K562 (cell line): Measurements from ENCODE around the gene ARAP1. TPM values are rescaled to one million over a fixed set of nuclear protein-coding genes. Genes with fewer than 3 reads are reported as not detected.
A peak's percentile ranks its signal among the peaks of the same experiment; 100 is the strongest.

ENCODE experiments used
- ATAC-seq: fragments of 200-7000 bp; cut with Tn5 transposase; 3 replicates; pipeline ENCODE4 v1.9.1; 2020; ENCODE audit warnings: moderate library complexity
- BruUV-seq: library from RNA; stranded (reverse); fragments of 400-500 nt; replicated peaks from 2 replicates; lab custom pipeline; 2021; lab: Mats Ljungman, UMichigan
- CTCF ChIA-PET: fragments of 300-600 bp; formaldehyde crosslinking; extraction: SDS; loops from one replicate; lab custom pipeline; 2021; ENCODE audit warnings: low intra/inter-chr PET ratio; lab: Yijun Ruan, JAX
- POLR2A ChIA-PET: fragments of 300-600, 350-650 bp; sonication (Branson Sonifier 250); formaldehyde crosslinking; extraction: SDS; loops from one replicate; lab custom pipeline; 2021; ENCODE audit warnings: antibody characterized with exemption, inconsistent platforms; lab: Yijun Ruan, JAX
- DNase-seq, 4 experiments: peaks; one replicate each; pipeline versions ENCODE4 v3.0.0 to v3.0.0-alpha.2; 2011 to 2018; ENCODE audit warnings: low spot score in 3 of 4, mixed read lengths in 3 of 4; ENCODE audit errors: extremely low read depth in 1 of 4
- FAIRE-seq: peaks from 2 replicates; lab custom pipeline; 2011; peaks lifted over from hg19 to GRCh38; lab: Jason Lieb, UNC
- H2AFZ ChIP-seq: 2 replicates; pipeline ENCODE4 v1.6.0; 2011; ENCODE audit warnings: low read depth, low read length, control low read depth, inconsistent platforms
- H3K27ac ChIP-seq: fragments of 200-600 bp; 3 replicates; pipeline ENCODE4 v1.8.0; 2011; ENCODE audit warnings: low read depth, mild to moderate bottlenecking, control low read depth, inconsistent platforms, low read length, moderate library complexity, mixed read lengths; ENCODE audit errors: extremely low read depth
- H3K27me3 ChIP-seq, 2 experiments: fragments of 300-600 bp in 1 of 2; 2 replicates in 1 of 2; 3 replicates in 1 of 2; pipeline versions ENCODE4 v1.6.0 to v1.8.0; 2011; ENCODE audit warnings: inconsistent platforms in 2 of 2, low read length in 2 of 2, mild to moderate bottlenecking in 1 of 2, mixed read lengths in 1 of 2, moderate library complexity in 1 of 2; ENCODE audit not compliant: control insufficient read depth in 2 of 2, insufficient read depth in 2 of 2
- H3K36me3 ChIP-seq: fragments of 300-600 bp; 3 replicates; pipeline ENCODE4 v1.8.0; 2011; ENCODE audit warnings: mild to moderate bottlenecking, low read length, inconsistent platforms; ENCODE audit not compliant: control insufficient read depth, insufficient read depth
- H3K4me1 ChIP-seq, 2 experiments: fragments of 200-600 bp in 1 of 2; replicated peaks in 1 of 2; 2 replicates in 1 of 2; 3 replicates in 1 of 2; pipeline versions ENCODE4 v1.5.1 to v1.8.0; 2011; ENCODE audit warnings: inconsistent platforms in 2 of 2, low read length in 2 of 2, mild to moderate bottlenecking in 1 of 2, mixed read lengths in 1 of 2, moderate library complexity in 1 of 2; ENCODE audit not compliant: control insufficient read depth in 2 of 2, insufficient read depth in 2 of 2
- H3K4me2 ChIP-seq: 2 replicates; pipeline ENCODE4 v1.6.1; 2011; ENCODE audit warnings: low read length, control low read depth, inconsistent platforms, mixed read lengths; ENCODE audit not compliant: insufficient read depth
- H3K4me3 ChIP-seq: fragments of 200-600 bp; sonication (generic), shearing (Covaris generic); 2 replicates; pipeline ENCODE4 v1.5.1; 2016; ENCODE audit warnings: control low read depth, inconsistent platforms
- H3K79me2 ChIP-seq: fragments of 200-600 bp; 3 replicates; pipeline ENCODE4 v1.8.0; 2011; ENCODE audit warnings: low read length, inconsistent platforms; ENCODE audit not compliant: control insufficient read depth, insufficient read depth
- H3K9ac ChIP-seq, 2 experiments: 2 replicates each; pipeline versions ENCODE4 v1.6.0 to v1.6.1; 2011; ENCODE audit warnings: low read depth in 2 of 2, low read length in 2 of 2, control low read depth in 1 of 2, inconsistent platforms in 1 of 2, mild to moderate bottlenecking in 1 of 2, mixed read lengths in 1 of 2; ENCODE audit not compliant: insufficient read depth in 1 of 2
- H3K9me1 ChIP-seq: one replicate; pipeline ENCODE4 v1.6.0; 2011; ENCODE audit warnings: inconsistent platforms, mild to moderate bottlenecking, low read length, moderate library complexity; ENCODE audit not compliant: control insufficient read depth, insufficient read depth
- H3K9me3 ChIP-seq: replicated peaks from 2 replicates; pipeline ENCODE4 v1.5.1; 2011; ENCODE audit warnings: low read depth, low read length, inconsistent platforms; ENCODE audit not compliant: control insufficient read depth, insufficient read depth
- H4K20me1 ChIP-seq: replicated peaks from 2 replicates; pipeline ENCODE4 v1.6.1; 2011; ENCODE audit warnings: low read length, inconsistent platforms, mixed read lengths; ENCODE audit not compliant: control insufficient read depth, insufficient read depth
- CTCF ChIP-seq, 3 experiments: IDR thresholded peaks in 2 of 3; conservative IDR thresholded peaks in 1 of 3; 2 replicates each; pipeline ENCODE4 v1.5.1; 2011 to 2012; ENCODE audit warnings: low read length in 3 of 3, mild to moderate bottlenecking in 3 of 3, control low read depth in 2 of 3, improper control_type of control experiment in 1 of 3, inconsistent platforms in 1 of 3, low read depth in 1 of 3, mixed read lengths in 1 of 3, moderate library complexity in 1 of 3; ENCODE audit not compliant: insufficient read depth in 2 of 3
- DPF2 ChIP-seq: fragments of 450-650 bp; IDR thresholded peaks from 2 replicates; pipeline ENCODE4 v1.6.1; 2016
- FOSL1 ChIP-seq: fragments of 200-800 bp; sonication (Bioruptor generic); conservative IDR thresholded peaks from 2 replicates; pipeline ENCODE4 v1.6.1; 2016; ENCODE audit warnings: missing genetic modification characterization, missing compliant biosample characterization
- JUN ChIP-seq, 2 experiments: sonication (generic) in 1 of 2; formaldehyde crosslinking in 1 of 2; IDR thresholded peaks; 2 replicates each; pipeline versions ENCODE4 v1.6.1 to v1.8.0; 2012 to 2022; ENCODE audit warnings: borderline replicate concordance in 2 of 2, mild to moderate bottlenecking in 2 of 2, improper control_type of control experiment in 1 of 2, low read depth in 1 of 2, low read length in 1 of 2, missing genetic modification reagents in 1 of 2
- MAFG ChIP-seq: fragments of 450-650 bp; conservative IDR thresholded peaks from 2 replicates; pipeline ENCODE4 v1.6.1; 2016; ENCODE audit warnings: missing genetic modification characterization, missing compliant biosample characterization
- NFE2 ChIP-seq: IDR thresholded peaks from 2 replicates; pipeline ENCODE4 v1.6.1; 2014; ENCODE audit warnings: antibody characterized with exemption, low read depth
- TRIM28 ChIP-seq: fragments of 450-650 bp; IDR thresholded peaks from 2 replicates; pipeline ENCODE4 v1.6.1; 2017
- ZBTB7A ChIP-seq: IDR thresholded peaks from 2 replicates; pipeline ENCODE4 v1.6.1; 2011; ENCODE audit warnings: low read depth, mild to moderate bottlenecking, low read length, moderate library complexity, borderline replicate concordance; ENCODE audit not compliant: control insufficient read depth
- ZNF124 ChIP-seq: sonication (generic); formaldehyde crosslinking; IDR thresholded peaks from 2 replicates; pipeline ENCODE4 v1.8.1; 2022; ENCODE audit warnings: missing genetic modification reagents
- ZNF311 ChIP-seq: fragments of 250-450 bp; sonication (Bioruptor Pico); IDR thresholded peaks from 2 replicates; pipeline ENCODE4 v1.4.0; 2020; ENCODE audit warnings: mild to moderate bottlenecking, moderate library complexity
- ZNF316 ChIP-seq: fragments of 450-650 bp; IDR thresholded peaks from 2 replicates; pipeline ENCODE4 v1.6.1; 2016
- ZNF324 ChIP-seq: fragments of 250-450 bp; sonication (Bioruptor Pico); IDR thresholded peaks from 2 replicates; pipeline ENCODE4 v1.4.0; 2020; ENCODE audit warnings: mild to moderate bottlenecking
- ZNF592 ChIP-seq: fragments of 450-650 bp; IDR thresholded peaks from 2 replicates; pipeline ENCODE4 v1.6.1; 2017; ENCODE audit warnings: antibody characterized with exemption, mild to moderate bottlenecking
- ZNF644 ChIP-seq: fragments of 200-800 bp; sonication (Bioruptor generic); IDR thresholded peaks from 2 replicates; pipeline ENCODE4 v1.6.1; 2016; ENCODE audit warnings: low read depth, missing genetic modification characterization, missing compliant biosample characterization
- WGBS: fragments of 100-300 bp; shearing (Covaris generic); methylation state at CpG from one replicate; pipeline ENCODE4 v1.1.6; 2016; ENCODE audit warnings: low coverage, mixed read lengths; ENCODE audit not compliant: insufficient coverage; ENCODE audit errors: missing lambda C conversion rate; 5-methylcytosine and 5-hydroxymethylcytosine counted together
- in situ Hi-C: fragments of 300-500 bp; cut with MboI; formaldehyde crosslinking; loops from 4 replicates; pipeline ENCODE4 v1.15.0; 2018; ENCODE audit warnings: inconsistent platforms, mixed read lengths
- intact Hi-C: fragments of 100-400 bp; cut with micrococcal nuclease; formaldehyde crosslinking; loops from 2 replicates; pipeline ENCODE4 v1.14.2; 2022
- polyA plus RNA-seq, 8 experiments: library from polyadenylated mRNA; depleted of rRNA in 4 of 8; stranded (reverse) in 5 of 8; unstranded in 3 of 8; fragments of >200 nt; fragmentation: Nextera tagmentation in 2 of 8; fragmentation: Illumina TruSeq in 1 of 8; extraction: Ambion mirVana in 2 of 8; extraction: Trizol in 1 of 8; gene quantifications; 2 replicates each; pipeline versions ENCODE4 v1.2.1 to v1.2.3, GENCODE V29; 2011 to 2014; ENCODE audit warnings: inconsistent platforms in 1 of 8, missing spikeins in 1 of 8
- total RNA-seq, 7 experiments: library from RNA; depleted of rRNA in 6 of 7; stranded (reverse); fragments of >200 nt in 6 of 7; fragmentation: Illumina TruSeq in 2 of 7; extraction: Trizol in 2 of 7; gene quantifications; 2 replicates each; pipeline versions ENCODE4 v1.2.1 to v1.2.3, GENCODE V29; 2011 to 2021; ENCODE audit warnings: low replicate concordance in 1 of 7

Gene ARAP1
- total and polyA plus RNA-seq, 9 of the 15 experiments (the other 6 are each of a cell fraction or from before 2014, with no cell fraction given) = 0.23 to 67.0 (median 24.6) TPM

DNA sequence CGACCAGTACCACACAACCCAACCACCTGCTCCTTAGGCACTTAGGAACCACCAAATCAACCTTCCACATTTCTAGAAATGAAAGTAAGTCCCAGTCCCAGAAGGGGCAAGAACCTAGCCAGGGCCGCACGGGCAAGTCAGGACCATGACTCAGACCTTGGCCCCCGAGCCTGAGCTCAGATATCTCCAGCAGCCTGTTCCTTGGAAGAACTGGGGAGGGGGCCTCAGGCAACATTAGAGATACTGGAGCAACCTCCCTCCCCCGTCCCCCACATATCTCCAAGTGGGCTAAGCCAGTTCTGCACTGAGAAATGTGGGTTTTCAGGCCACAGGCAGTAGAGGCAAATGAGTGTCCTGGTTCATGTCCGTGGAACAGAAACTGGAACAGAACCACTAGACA is 7.7 kb downstream of the ARAP1 start:
- ATAC-seq (no peak), DNase-seq (peak in 2 of 4 experiments; percentile 59 to 62), FAIRE-seq (no peak)
- H3K9me1 ChIP-seq = peaks cover 21% of the 10 kb centered on the region
- no peak overlapping the region for H2AFZ ChIP-seq
- H4K20me1 ChIP-seq = peaks cover 12% of the 10 kb centered on the region
- H3K9ac ChIP-seq = peak overlapping the region in 1 of 2 experiments; percentile 81; a peak in 1 of 4 replicates
- H3K79me2 ChIP-seq = peaks cover 91% of the 10 kb centered on the region
- WGBS = 27% methylated on average over 6 of the region's 6 CpGs
- H3K27me3 ChIP-seq = no peaks in the 10 kb centered on the region
- H3K4me3 ChIP-seq = no peak overlapping the region
- H3K4me1 ChIP-seq = peaks cover 70 to 80% of the 10 kb centered on the region in 2 experiments
- in situ Hi-C loops (no loop called here), intact Hi-C loops (loop anchor here (5.0 kb wide), 1 partner anchor 33 kb away; no protein-coding TSS in a partner anchor)
- ChIA-PET CTCF (no interaction called here), POLR2A (interaction anchor here (0.5 to 1.7 kb wide), 5 partner anchors 8 to 805 kb away, joined by 3 to 6 read pairs (median 3); no protein-coding TSS in a partner anchor)
- H3K4me2 ChIP-seq = peak overlapping the region; percentile 23
- no TSS peak for BruUV-seq
- H3K9me3 ChIP-seq = no peaks in the 10 kb centered on the region
- peak overlapping the region; percentile 65 for H3K27ac ChIP-seq
- H3K36me3 ChIP-seq = peaks cover 23% of the 10 kb centered on the region; the same call in 2 of the 3 replicates
- TF ChIP-seq JUN (IDR thresholded peaks at IDR 0.05; ENCODE audit: borderline replicate concordance, low read depth, low read length) = 0 out of 2 replicates have a peak, but pooled peaks have one; percentile 10
- TF ChIP-seq JUN (CRISPR knock-in tag; IDR thresholded peaks at IDR 0.05; ENCODE audit: borderline replicate concordance) = no peak
- 0 out of 2 replicates have a peak, but pooled peaks have one; percentile 24 for TF ChIP-seq MAFG (tag)
- no peak for TF ChIP-seq ZNF316
- no peak for TF ChIP-seq ZNF324 (CRISPR knock-in tag)
- peak; percentile 31; the same call in 1 of the 2 replicates for TF ChIP-seq NFE2
- TF ChIP-seq DPF2 = peak; percentile 58
- TF ChIP-seq TRIM28 = no peak
- no peak for TF ChIP-seq ZNF124 (CRISPR knock-in tag)
- TF ChIP-seq FOSL1 (tag) = peak; percentile 35; the same call in 1 of the 2 replicates
- peak; percentile 89 for TF ChIP-seq ZBTB7A
- TF ChIP-seq CTCF (IDR thresholded peaks at IDR 0.05 in 2 of 3, conservative IDR thresholded peaks at IDR 0.05 in 1 of 3; ENCODE audit: insufficient read depth in 2 of 3, low read depth in 1 of 3, low read length in 3 of 3) = no peak
- TF ChIP-seq ZNF644 (tag) = no peak
- no peak for TF ChIP-seq ZNF311 (CRISPR knock-in tag)
- 0 out of 2 replicates have a peak, but pooled peaks have one; percentile 26 for TF ChIP-seq ZNF592
